Caco-2 (cell line): ENCODE results near the gene SLC38A10. TPM values are rescaled to one million over a fixed set of nuclear protein-coding genes. Genes with fewer than 3 reads are reported as not detected.

Experiments
- BruUV-seq: library from RNA; stranded (reverse); fragments of 400-500 nt; replicated peaks from 2 replicates; lab custom pipeline; 2021; lab: Mats Ljungman, UMichigan
- CTCF ChIA-PET: fragments of 300-600 bp; sonication (Branson Sonifier 250); formaldehyde crosslinking; loops from one replicate; lab custom pipeline; 2022; ENCODE audit warnings: antibody characterized with exemption; lab: Charles Lee
- POLR2A ChIA-PET: fragments of 300-600 bp; sonication (Branson Sonifier 250); formaldehyde crosslinking; loops from one replicate; lab custom pipeline; 2022; ENCODE audit warnings: antibody characterized with exemption; lab: Charles Lee
- DNase-seq, 2 experiments: peaks; one replicate each; pipeline versions ENCODE4 v3.0.0 to v3.0.0-alpha.2; 2020 to 2022
- H3K27me3 ChIP-seq: replicated peaks from 2 replicates; pipeline ENCODE4 v1.6.0; 2011; ENCODE audit warnings: low read length; ENCODE audit not compliant: control insufficient read depth, insufficient read depth
- H3K36me3 ChIP-seq: 2 replicates; pipeline ENCODE4 v1.5.1; 2011; ENCODE audit warnings: low read length; ENCODE audit not compliant: control insufficient read depth, insufficient read depth
- H3K4me1 ChIP-seq: fragments of 250-450 bp; sonication (Bioruptor Pico); 2 replicates; pipeline ENCODE4 v1.5.1; 2020; ENCODE audit warnings: mild to moderate bottlenecking
- H3K4me3 ChIP-seq: 2 replicates; pipeline ENCODE4 v1.5.1; 2011; ENCODE audit warnings: low read depth, mild to moderate bottlenecking, control low read depth, low read length
- H3K9me3 ChIP-seq: fragments of 250-450 bp; sonication (Bioruptor Pico); 2 replicates; pipeline ENCODE4 v1.5.1; 2020; ENCODE audit warnings: mild to moderate bottlenecking, moderate library complexity
- H3K27ac Mint-ChIP-seq: one replicate; pipeline ENCODE4 v1.8.0; 2022; ENCODE audit warnings: mixed read lengths; ENCODE audit not compliant: unreplicated experiment
- H3K27me3 Mint-ChIP-seq: one replicate; pipeline ENCODE4 v1.8.0; 2022; ENCODE audit warnings: mixed read lengths; ENCODE audit not compliant: insufficient read depth, unreplicated experiment
- H3K36me3 Mint-ChIP-seq: one replicate; pipeline ENCODE4 v1.8.0; 2022; ENCODE audit warnings: mild to moderate bottlenecking, mixed read lengths; ENCODE audit not compliant: insufficient read depth, unreplicated experiment
- H3K4me1 Mint-ChIP-seq: one replicate; pipeline ENCODE4 v1.8.0; 2022; ENCODE audit warnings: low read depth, mixed read lengths; ENCODE audit not compliant: unreplicated experiment
- H3K4me3 Mint-ChIP-seq: one replicate; pipeline ENCODE4 v1.8.0; 2022; ENCODE audit warnings: mild to moderate bottlenecking, moderate library complexity, mixed read lengths; ENCODE audit not compliant: unreplicated experiment
- H3K9me3 Mint-ChIP-seq: one replicate; pipeline ENCODE4 v1.8.0; 2022; ENCODE audit warnings: mixed read lengths; ENCODE audit not compliant: unreplicated experiment
- intact Hi-C: fragments of 100-400 bp; cut with micrococcal nuclease; formaldehyde crosslinking; loops from one replicate; pipeline ENCODE4 v1.10.0; 2022; ENCODE audit not compliant: unreplicated experiment
- total RNA-seq: library from RNA; stranded (reverse); gene quantifications from 2 replicates; pipeline ENCODE4 v1.2.3, GENCODE V29; 2022
- TF ChIP-seq, protein P1 (sequence below), 2 experiments: fragments of 200-600 bp in 1 of 2; IDR thresholded peaks; 1 replicate in 1 of 2; 2 replicates in 1 of 2; pipeline versions ENCODE4 v1.5.1 to v1.8.0; 2011 to 2022; ENCODE audit warnings: antibody characterized with exemption in 1 of 2, control low read depth in 1 of 2, inconsistent platforms in 1 of 2, low read depth in 1 of 2, low read length in 1 of 2, mild to moderate bottlenecking in 1 of 2, moderate library complexity in 1 of 2; ENCODE audit not compliant: insufficient read depth in 1 of 2, severe bottlenecking in 1 of 2, unreplicated experiment in 1 of 2

SLC38A10 gene
- total RNA-seq, 1 experiment from 2014 or later: 137 TPM

DNA sequence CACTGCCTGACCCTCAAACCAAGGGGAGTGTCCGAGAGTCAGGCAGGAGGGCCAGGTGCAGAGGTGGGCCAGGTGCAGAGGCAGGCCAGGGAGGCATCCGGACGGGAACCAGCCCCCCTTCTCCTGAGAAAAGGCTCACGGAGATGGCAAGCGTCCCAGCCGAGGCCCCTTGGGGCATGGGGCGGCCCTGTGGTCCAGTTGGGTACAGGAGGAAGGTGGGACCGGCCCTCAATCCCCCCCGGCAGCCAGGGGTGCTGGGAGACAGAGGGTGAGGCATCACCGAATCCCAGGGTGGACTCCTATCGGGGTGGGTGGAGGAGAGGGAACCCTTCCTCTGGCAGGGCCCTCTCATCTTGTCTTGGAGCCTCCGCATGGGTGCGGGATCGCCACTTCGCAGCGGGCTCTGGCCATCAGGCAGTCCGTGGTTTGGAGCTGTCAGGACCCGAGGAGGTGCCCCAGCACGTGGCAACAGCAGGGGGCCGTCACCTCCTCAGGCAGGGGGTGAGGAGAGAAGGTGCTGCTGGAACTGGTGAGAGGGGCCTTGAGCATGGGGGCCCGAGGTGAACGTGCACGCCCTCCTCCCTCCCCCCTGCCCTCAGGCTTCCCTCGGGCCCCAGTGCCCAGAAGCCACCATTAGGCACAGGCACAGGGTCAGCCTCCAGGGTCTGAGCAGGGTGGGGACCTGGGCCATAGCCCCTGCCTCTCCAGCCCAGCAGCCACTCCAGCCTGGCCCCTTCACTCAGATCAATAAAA is 38.7 kb upstream of the SLC38A10 start:
- CTCF ChIA-PET: no interaction called here
- Mint-ChIP-seq H3K4me1 (peaks cover 28% of the 10 kb centered on the region), H3K36me3 (peaks cover 21% of the 10 kb centered on the region), H3K27ac (peak overlapping the region; percentile 7), H3K9me3 (no peaks in the 10 kb centered on the region), H3K27me3 (no peaks in the 10 kb centered on the region), H3K4me3 (no peak overlapping the region)
- BruUV-seq: no TSS peak
- TF ChIP-seq, protein P1, sequence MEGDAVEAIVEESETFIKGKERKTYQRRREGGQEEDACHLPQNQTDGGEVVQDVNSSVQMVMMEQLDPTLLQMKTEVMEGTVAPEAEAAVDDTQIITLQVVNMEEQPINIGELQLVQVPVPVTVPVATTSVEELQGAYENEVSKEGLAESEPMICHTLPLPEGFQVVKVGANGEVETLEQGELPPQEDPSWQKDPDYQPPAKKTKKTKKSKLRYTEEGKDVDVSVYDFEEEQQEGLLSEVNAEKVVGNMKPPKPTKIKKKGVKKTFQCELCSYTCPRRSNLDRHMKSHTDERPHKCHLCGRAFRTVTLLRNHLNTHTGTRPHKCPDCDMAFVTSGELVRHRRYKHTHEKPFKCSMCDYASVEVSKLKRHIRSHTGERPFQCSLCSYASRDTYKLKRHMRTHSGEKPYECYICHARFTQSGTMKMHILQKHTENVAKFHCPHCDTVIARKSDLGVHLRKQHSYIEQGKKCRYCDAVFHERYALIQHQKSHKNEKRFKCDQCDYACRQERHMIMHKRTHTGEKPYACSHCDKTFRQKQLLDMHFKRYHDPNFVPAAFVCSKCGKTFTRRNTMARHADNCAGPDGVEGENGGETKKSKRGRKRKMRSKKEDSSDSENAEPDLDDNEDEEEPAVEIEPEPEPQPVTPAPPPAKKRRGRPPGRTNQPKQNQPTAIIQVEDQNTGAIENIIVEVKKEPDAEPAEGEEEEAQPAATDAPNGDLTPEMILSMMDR (IDR thresholded peaks at IDR 0.05; ENCODE audit: insufficient read depth in 1 of 2, low read depth in 1 of 2, low read length in 1 of 2, severe bottlenecking in 1 of 2, unreplicated experiment in 1 of 2): no peak
- POLR2A ChIA-PET: no interaction called here
- no peak overlapping the region for H3K4me3 ChIP-seq
- H3K27me3 ChIP-seq: no peaks in the 10 kb centered on the region
- no peaks in the 10 kb centered on the region for H3K36me3 ChIP-seq
- H3K9me3 ChIP-seq: no peaks in the 10 kb centered on the region
- DNase-seq: no peak
- intact Hi-C loops: no loop called here
- peaks cover 79% of the 10 kb centered on the region for H3K4me1 ChIP-seq

- Histone ChIP-seq H3K9me3 (no peaks in the 10 kb centered on the region), H3K27me3 (no peaks in the 10 kb centered on the region), H3K4me3 (no peak overlapping the region), H3K36me3 (no peaks in the 10 kb centered on the region), H3K4me1 (peaks cover 81% of the 10 kb centered on the region)
- TF ChIP-seq, protein P1 (IDR thresholded peaks at IDR 0.05; ENCODE audit: insufficient read depth in 1 of 2, low read depth in 1 of 2, low read length in 1 of 2, severe bottlenecking in 1 of 2, unreplicated experiment in 1 of 2): no peak
- peaks cover 33% of the 10 kb centered on the region for H3K4me1 Mint-ChIP-seq
- POLR2A ChIA-PET: no interaction called here
- H3K27ac Mint-ChIP-seq: peak overlapping the region; percentile 7
- H3K9me3 Mint-ChIP-seq: no peaks in the 10 kb centered on the region
- CTCF ChIA-PET: no interaction called here
- no peak overlapping the region for H3K4me3 Mint-ChIP-seq
- intact Hi-C loops: no loop called here
- no peak for DNase-seq
- BruUV-seq: no TSS peak
- no peaks in the 10 kb centered on the region for H3K27me3 Mint-ChIP-seq
- peaks cover 16% of the 10 kb centered on the region for H3K36me3 Mint-ChIP-seq
These were observed 37.9 kb upstream of the SLC38A10 start for GRCh38 chr17:81332914-81333528.

DNA sequence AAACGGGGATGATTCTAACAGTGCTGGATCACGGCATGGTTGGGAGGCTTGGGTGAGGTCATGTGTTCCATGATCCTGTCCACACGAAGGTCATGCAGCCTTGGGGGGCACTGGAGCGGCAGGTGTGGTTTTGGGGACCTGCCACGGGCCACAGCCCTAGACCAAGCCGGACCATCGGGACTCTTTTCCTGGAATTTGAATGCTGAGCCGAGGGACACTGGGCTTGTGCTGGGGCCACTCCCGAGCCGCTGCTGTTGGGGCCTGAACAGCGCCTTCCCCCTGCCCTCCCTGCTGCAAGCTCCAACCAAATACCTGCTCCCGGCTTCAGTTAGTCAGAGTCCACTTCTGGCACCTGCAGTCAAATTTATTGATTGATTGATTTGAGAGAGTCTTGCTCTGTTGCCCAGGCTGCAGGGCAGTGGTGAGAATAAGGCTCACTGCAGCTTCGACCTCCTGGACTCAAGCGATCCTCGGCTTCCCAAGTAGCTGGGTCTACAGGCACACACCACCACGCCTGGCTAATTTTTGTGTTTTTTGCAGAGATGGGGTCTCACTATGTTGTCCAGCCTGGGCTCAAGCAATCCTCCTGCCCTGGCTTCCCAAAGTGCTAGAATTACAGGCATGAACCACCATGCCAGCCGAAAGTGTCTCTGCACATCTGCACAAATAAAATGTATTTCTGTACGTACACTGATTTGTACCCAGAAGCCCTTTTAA is 37.2 kb upstream of the SLC38A10 start:
- H3K27me3 ChIP-seq: no peaks in the 10 kb centered on the region
- no peak overlapping the region for H3K4me3 ChIP-seq
- ChIA-PET CTCF (interaction anchor here (0.6 kb wide), 1 partner anchor 28 kb away, joined by 3 read pairs; no protein-coding TSS in a partner anchor), POLR2A (no interaction called here)
- no peak for DNase-seq
- peaks cover 80% of the 10 kb centered on the region for H3K4me1 ChIP-seq
- peaks cover 13% of the 10 kb centered on the region for H3K36me3 Mint-ChIP-seq
- no TSS peak for BruUV-seq
- no peaks in the 10 kb centered on the region for H3K9me3 Mint-ChIP-seq
- peak overlapping the region; percentile 34 for H3K27ac Mint-ChIP-seq
- H3K4me1 Mint-ChIP-seq: peaks cover 33% of the 10 kb centered on the region
- intact Hi-C loops: no loop called here
- H3K27me3 Mint-ChIP-seq: no peaks in the 10 kb centered on the region
- TF ChIP-seq, protein P1 (IDR thresholded peaks at IDR 0.05; ENCODE audit: insufficient read depth in 1 of 2, low read depth in 1 of 2, low read length in 1 of 2, severe bottlenecking in 1 of 2, unreplicated experiment in 1 of 2): no peak
- no peaks in the 10 kb centered on the region for H3K9me3 ChIP-seq
- H3K4me3 Mint-ChIP-seq: no peak overlapping the region
- no peaks in the 10 kb centered on the region for H3K36me3 ChIP-seq
